ENCODE data around the gene MPPE1. TPM values are rescaled to one million over a fixed set of nuclear protein-coding genes. Genes with fewer than 3 reads are reported as not detected.
"Not testable (repeated sequence)": the region's sequence is repeated elsewhere in the genome, so short reads cannot be mapped to it uniquely, and the experiment has no call there.

Gene MPPE1
- total RNA-seq, 2 donors from 2014 or later: 29.0 to 43.1 TPM

DNA sequence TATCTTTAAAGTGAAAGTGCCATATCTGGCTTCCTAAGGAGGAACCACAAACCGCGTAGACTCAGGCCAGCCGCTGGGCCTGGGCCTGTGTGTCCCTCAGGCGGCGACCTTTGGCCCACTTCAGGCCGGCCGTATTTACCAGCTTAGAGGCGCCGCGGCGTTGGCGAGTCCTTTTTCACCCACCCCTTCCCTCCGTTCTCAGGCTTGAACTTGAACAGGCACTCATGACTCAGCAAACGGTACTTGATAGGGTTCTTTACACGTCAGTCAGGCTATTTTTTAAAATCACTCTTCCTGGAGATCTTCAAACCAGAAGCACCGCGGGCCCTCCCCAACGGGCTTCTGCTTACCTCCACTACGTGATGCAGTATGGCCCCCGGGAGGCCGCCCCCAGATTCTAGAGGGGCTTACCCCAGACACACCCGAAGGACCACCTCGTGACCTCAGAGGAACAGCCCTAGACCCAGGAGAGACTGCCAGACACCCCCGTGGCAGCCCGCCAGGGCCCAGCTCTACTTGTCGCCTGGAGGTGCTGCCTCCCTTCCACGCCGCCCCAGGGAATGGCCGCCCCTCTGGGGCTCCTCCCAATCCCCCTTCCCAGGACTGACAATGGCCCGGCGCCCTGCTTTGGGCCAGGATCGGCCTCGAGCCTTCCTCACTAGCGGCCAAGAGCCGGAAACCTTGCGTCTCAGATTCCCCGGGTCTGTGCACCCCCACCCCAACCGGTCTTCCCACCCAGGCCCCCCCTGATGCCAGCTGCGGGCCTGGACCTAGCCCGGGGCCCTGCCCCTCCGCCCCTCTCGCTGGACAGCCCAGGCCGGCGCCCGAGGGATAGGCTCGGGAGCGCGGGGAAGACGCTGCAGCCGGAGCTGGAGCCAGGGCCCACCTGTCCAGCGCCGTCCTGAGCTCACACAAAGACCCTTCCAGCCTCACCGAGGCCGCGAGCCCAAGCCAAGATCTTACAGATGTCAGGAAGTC, 39.4 kb upstream of the MPPE1 start:
- intact Hi-C loops (cut with DNase I): no loop called here
- Histone ChIP-seq H3K36me3 (replicated peaks in 1 of 2; ENCODE audit: insufficient read depth in 1 of 2, low read depth in 2 of 2) (no peaks in the 10 kb centered on the region), H3K9me3 (no peaks in the 10 kb centered on the region), H3K4me1 (peaks cover 64% of the 10 kb centered on the region), H3K27ac (peak overlapping the region; percentile 97 to 99 (median 98)), H3K4me3 (peak overlapping the region in 1 of 2 donors; percentile 2), H3K27me3 (no peaks in the 10 kb centered on the region)
- ATAC-seq: peak; percentile 94
- DNase-seq: peak; percentile 94 to 98 (median 98)
- WGBS, 2 donors: 3% methylated on average over 26 to 54 of the region's 55 CpGs
- peak; percentile 60 to 91 (median 86) for TF ChIP-seq POLR2A (IDR thresholded peaks at IDR 0.05)
- TF ChIP-seq, protein P1, sequence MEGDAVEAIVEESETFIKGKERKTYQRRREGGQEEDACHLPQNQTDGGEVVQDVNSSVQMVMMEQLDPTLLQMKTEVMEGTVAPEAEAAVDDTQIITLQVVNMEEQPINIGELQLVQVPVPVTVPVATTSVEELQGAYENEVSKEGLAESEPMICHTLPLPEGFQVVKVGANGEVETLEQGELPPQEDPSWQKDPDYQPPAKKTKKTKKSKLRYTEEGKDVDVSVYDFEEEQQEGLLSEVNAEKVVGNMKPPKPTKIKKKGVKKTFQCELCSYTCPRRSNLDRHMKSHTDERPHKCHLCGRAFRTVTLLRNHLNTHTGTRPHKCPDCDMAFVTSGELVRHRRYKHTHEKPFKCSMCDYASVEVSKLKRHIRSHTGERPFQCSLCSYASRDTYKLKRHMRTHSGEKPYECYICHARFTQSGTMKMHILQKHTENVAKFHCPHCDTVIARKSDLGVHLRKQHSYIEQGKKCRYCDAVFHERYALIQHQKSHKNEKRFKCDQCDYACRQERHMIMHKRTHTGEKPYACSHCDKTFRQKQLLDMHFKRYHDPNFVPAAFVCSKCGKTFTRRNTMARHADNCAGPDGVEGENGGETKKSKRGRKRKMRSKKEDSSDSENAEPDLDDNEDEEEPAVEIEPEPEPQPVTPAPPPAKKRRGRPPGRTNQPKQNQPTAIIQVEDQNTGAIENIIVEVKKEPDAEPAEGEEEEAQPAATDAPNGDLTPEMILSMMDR (IDR thresholded peaks at IDR 0.05): peak in 1 of 7 experiments; percentile 13

DNA sequence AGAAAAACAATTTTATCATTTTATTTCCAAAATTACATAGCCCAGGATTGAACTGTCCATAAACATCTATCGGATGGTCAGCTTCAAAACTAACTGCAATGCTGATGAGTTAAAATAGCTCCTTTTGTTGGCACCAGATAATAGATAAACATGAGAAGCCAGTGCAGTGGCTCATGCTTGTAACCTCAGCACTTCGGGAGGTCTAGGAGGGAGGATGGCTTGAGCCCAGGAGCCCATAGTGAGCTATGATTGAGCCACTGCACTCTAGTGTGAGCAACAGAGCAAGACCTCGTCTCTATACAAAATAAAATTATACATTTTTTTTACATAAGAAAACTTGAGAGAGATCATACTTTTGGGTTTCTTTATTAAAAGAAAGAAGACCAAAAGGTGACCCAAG, 38.6 kb upstream of the MPPE1 start:
- DNase-seq (peak in 3 of 4 donors; percentile 29 to 46 (median 37)), ATAC-seq (no peak)
- TF ChIP-seq, protein P1 (IDR thresholded peaks at IDR 0.05): no peak
- no peak for TF ChIP-seq POLR2A (IDR thresholded peaks at IDR 0.05)
- peaks cover 62% of the 10 kb centered on the region for H3K4me1 ChIP-seq
- no peaks in the 10 kb centered on the region for H3K27me3 ChIP-seq
- intact Hi-C loops (cut with DNase I): no loop called here
- H3K36me3 ChIP-seq (replicated peaks in 1 of 2; ENCODE audit: insufficient read depth in 1 of 2, low read depth in 2 of 2): no peaks in the 10 kb centered on the region
- H3K9me3 ChIP-seq: no peaks in the 10 kb centered on the region
- 8 to 17% methylated on average over 3 of the region's 3 CpGs for WGBS, 2 donors
- peak overlapping the region; percentile 97 to 99 (median 98) for H3K27ac ChIP-seq
- no peak overlapping the region for H3K4me3 ChIP-seq

DNA sequence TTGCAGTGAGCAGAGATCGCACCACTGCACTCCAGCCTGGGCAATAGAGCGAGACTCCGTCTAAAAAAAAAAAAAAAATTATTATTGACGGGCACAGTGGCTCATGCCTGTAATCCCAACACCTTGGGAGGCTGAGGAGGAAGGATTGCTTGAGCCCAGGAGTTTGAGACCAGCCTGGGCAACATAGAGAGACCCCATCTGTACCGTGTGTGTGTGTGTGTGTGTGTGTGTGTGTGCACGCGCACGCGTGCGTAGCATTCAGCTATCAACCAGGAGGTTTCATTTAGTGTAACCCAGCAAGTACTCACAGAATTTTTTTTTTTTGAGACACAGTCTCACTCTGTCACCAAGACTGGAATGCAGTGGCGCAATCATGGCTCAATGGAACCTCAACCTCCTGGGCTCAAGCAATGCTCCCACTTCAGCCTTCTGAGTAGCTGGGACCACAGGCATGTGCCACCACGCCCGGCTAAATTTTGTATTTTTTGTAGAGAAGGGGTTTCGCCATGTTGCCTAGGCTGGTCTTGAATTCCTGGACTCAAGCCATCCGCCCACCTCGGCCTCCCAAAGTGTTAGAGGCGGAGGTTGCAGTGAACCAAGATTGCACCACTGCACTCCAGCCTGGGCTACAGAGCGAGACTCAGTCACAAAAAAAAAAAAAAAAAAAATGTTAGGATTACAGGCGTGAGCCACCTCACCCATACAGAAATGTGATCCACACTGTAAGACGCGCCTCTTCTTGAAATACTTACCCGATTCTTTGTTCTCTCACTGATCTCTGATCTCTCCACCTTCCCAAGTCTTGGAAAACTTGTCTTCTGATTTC, 37.9 kb upstream of the MPPE1 start:
- H3K36me3 ChIP-seq (replicated peaks in 1 of 2; ENCODE audit: insufficient read depth in 1 of 2, low read depth in 2 of 2); ATAC-seq; H3K4me3 ChIP-seq; H3K9me3 ChIP-seq; H3K27me3 ChIP-seq; intact Hi-C loops (cut with DNase I): not testable (repeated sequence)
- Histone ChIP-seq H3K4me1 (peaks cover 56% of the 10 kb centered on the region), H3K27ac (peak overlapping the region; percentile 97 to 99 (median 98))
- 82 to 88% methylated on average over 20 to 21 of the region's 22 CpGs for WGBS, 2 donors
- DNase-seq: peak; percentile 21 to 46 (median 30)

DNA sequence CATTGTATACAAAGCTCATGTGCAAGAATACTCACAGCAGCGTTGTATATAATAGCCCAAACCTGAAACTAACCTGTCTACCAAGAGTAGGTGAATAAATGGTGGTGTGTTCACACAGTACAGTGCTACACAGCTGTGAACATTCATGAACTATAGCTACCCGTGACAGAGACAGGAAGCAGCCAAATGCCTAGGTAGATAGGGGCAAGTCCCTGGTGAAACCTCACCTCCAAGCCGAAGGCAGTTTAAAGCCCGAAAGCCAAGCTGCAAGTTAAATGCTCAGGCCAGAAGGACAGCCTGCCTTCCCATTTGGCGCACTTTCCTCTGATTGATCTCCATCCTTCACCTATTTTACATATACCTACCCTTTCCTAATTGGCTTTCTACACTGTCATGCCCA, 36.7 kb upstream of the MPPE1 start:
- intact Hi-C loops (cut with DNase I): loop anchor here (5.0 kb wide), 1 partner anchor 58 kb away; no protein-coding TSS in a partner anchor

More for the DNA sequence above, 36.7 kb upstream of the MPPE1 start:
- Histone ChIP-seq H3K9me3 (no peaks in the 10 kb centered on the region), H3K27me3 (no peaks in the 10 kb centered on the region), H3K36me3 (replicated peaks in 1 of 2; ENCODE audit: insufficient read depth in 1 of 2, low read depth in 2 of 2) (no peaks in the 10 kb centered on the region), H3K4me1 (peaks cover 44% of the 10 kb centered on the region), H3K4me3 (no peak overlapping the region), H3K27ac (no peak overlapping the region)
- no peak for TF ChIP-seq POLR2A (IDR thresholded peaks at IDR 0.05)
- TF ChIP-seq, protein P1 (IDR thresholded peaks at IDR 0.05): no peak
- no peak for ATAC-seq
- DNase-seq: no peak
- WGBS, 2 donors: 57 to 72% methylated on average over 5 of the region's 5 CpGs

Measured in body of pancreas (tissue), 4 donors.